Astrocyte (in vitro differentiated cells and primary cell): Measurements from ENCODE around the gene ADAM22. TPM values are rescaled to one million over a fixed set of nuclear protein-coding genes. Genes with fewer than 3 reads are reported as not detected.

Experiments used
- DNase-seq: peaks from one replicate; pipeline ENCODE4 v3.0.0-alpha.2; 2010; ENCODE audit warnings: low read depth
- FAIRE-seq: peaks from 2 replicates; lab custom pipeline; 2011; peaks lifted over from hg19 to GRCh38; lab: Jason Lieb, UNC
- H2AFZ ChIP-seq: 2 replicates; pipeline ENCODE4 v1.6.0; 2012; ENCODE audit warnings: low read depth, low read length, inconsistent platforms
- H3K27ac ChIP-seq: 2 replicates; pipeline ENCODE4 v1.5.1; 2011; ENCODE audit warnings: low read depth, low read length, inconsistent platforms
- H3K27me3 ChIP-seq: 2 replicates; pipeline ENCODE4 v1.6.0; 2011; ENCODE audit warnings: low read length, inconsistent platforms; ENCODE audit not compliant: insufficient read depth
- H3K36me3 ChIP-seq: 2 replicates; pipeline ENCODE4 v1.5.1; 2011; ENCODE audit warnings: low read length, inconsistent platforms; ENCODE audit not compliant: insufficient read depth
- H3K4me1 ChIP-seq: 2 replicates; pipeline ENCODE4 v1.5.1; 2011; ENCODE audit warnings: low read length, inconsistent platforms; ENCODE audit not compliant: insufficient read depth
- H3K4me2 ChIP-seq: 2 replicates; pipeline ENCODE4 v1.6.0; 2012; ENCODE audit warnings: low read length, inconsistent platforms
- H3K4me3 ChIP-seq: 2 replicates; pipeline ENCODE4 v1.5.1; 2011; ENCODE audit warnings: low read depth, mild to moderate bottlenecking, low read length, inconsistent platforms; ENCODE audit not compliant: insufficient read depth
- H3K79me2 ChIP-seq: 2 replicates; pipeline ENCODE4 v1.6.0; 2012; ENCODE audit warnings: mild to moderate bottlenecking, low read length, inconsistent platforms; ENCODE audit not compliant: insufficient read depth
- H3K9ac ChIP-seq: 2 replicates; pipeline ENCODE4 v1.6.0; 2012; ENCODE audit warnings: mild to moderate bottlenecking, low read length, inconsistent platforms
- H3K9me3 ChIP-seq: 2 replicates; pipeline ENCODE4 v1.5.1; 2012; ENCODE audit warnings: low read depth, mild to moderate bottlenecking, low read length, inconsistent platforms; ENCODE audit not compliant: insufficient read depth
- H4K20me1 ChIP-seq: 2 replicates; pipeline ENCODE4 v1.6.0; 2012; ENCODE audit warnings: low read length, inconsistent platforms; ENCODE audit not compliant: insufficient read depth
- H3K27ac Mint-ChIP-seq: one replicate; pipeline ENCODE4 v1.8.0; 2021; ENCODE audit warnings: mild to moderate bottlenecking, mixed read lengths; ENCODE audit not compliant: unreplicated experiment
- H3K27me3 Mint-ChIP-seq: one replicate; pipeline ENCODE4 v1.8.0; 2021; ENCODE audit warnings: low read depth, mixed read lengths; ENCODE audit not compliant: unreplicated experiment
- H3K36me3 Mint-ChIP-seq: one replicate; pipeline ENCODE4 v1.8.0; 2021; ENCODE audit warnings: low read depth, mixed read lengths; ENCODE audit not compliant: unreplicated experiment
- H3K4me1 Mint-ChIP-seq: one replicate; pipeline ENCODE4 v1.8.0; 2021; ENCODE audit warnings: low read depth, mixed read lengths; ENCODE audit not compliant: unreplicated experiment
- H3K4me3 Mint-ChIP-seq: one replicate; pipeline ENCODE4 v1.8.0; 2021; ENCODE audit warnings: mild to moderate bottlenecking, moderate library complexity, mixed read lengths; ENCODE audit not compliant: unreplicated experiment
- H3K9me3 Mint-ChIP-seq: one replicate; pipeline ENCODE4 v1.8.0; 2021; ENCODE audit warnings: mild to moderate bottlenecking, mixed read lengths; ENCODE audit not compliant: unreplicated experiment
- CTCF ChIP-seq: IDR thresholded peaks from 2 replicates; pipeline ENCODE4 v1.5.1; 2011; ENCODE audit warnings: low read depth, mild to moderate bottlenecking, inconsistent platforms, low read length, moderate library complexity; ENCODE audit not compliant: insufficient read depth
- EZH2 ChIP-seq: IDR thresholded peaks from 2 replicates; pipeline ENCODE4 v1.6.1; 2012; ENCODE audit warnings: mild to moderate bottlenecking, low read length, inconsistent platforms; ENCODE audit not compliant: insufficient read depth
- total RNA-seq: library from RNA; stranded (reverse); gene quantifications from 2 replicates; pipeline ENCODE4 v1.2.1, GENCODE V29; 2021

The ADAM22 gene
- total RNA-seq, 1 donor from 2014 or later, result 1.5 TPM

- Histone ChIP-seq H3K4me3 (no peak overlapping the region), H3K4me2 (no peak overlapping the region), H3K27ac (no peak overlapping the region), H2AFZ (no peak overlapping the region), H3K27me3 (no peaks in the 10 kb centered on the region), H3K36me3 (no peaks in the 10 kb centered on the region), H3K4me1 (no peaks in the 10 kb centered on the region), H4K20me1 (no peaks in the 10 kb centered on the region), H3K79me2 (no peaks in the 10 kb centered on the region), H3K9ac (no peak overlapping the region), H3K9me3 (no peaks in the 10 kb centered on the region)
- H3K9me3 Mint-ChIP-seq, result no peaks in the 10 kb centered on the region
- H3K36me3 Mint-ChIP-seq, result no peaks in the 10 kb centered on the region
- no peak for DNase-seq
- H3K4me1 Mint-ChIP-seq, result peaks cover 4% of the 10 kb centered on the region
- TF ChIP-seq EZH2 (no peak), CTCF (no peak)
- H3K4me3 Mint-ChIP-seq, result no peak overlapping the region
- H3K27me3 Mint-ChIP-seq, result no peaks in the 10 kb centered on the region
- H3K27ac Mint-ChIP-seq, result no peak overlapping the region
- no peak for FAIRE-seq
These were observed 32.2 kb downstream of the ADAM22 start for GRCh38 chr7:87966271-87966670.

- Mint-ChIP-seq H3K4me3 (no peak overlapping the region), H3K27ac (no peak overlapping the region), H3K4me1 (no peaks in the 10 kb centered on the region), H3K9me3 (no peaks in the 10 kb centered on the region), H3K36me3 (no peaks in the 10 kb centered on the region), H3K27me3 (no peaks in the 10 kb centered on the region)
- TF ChIP-seq EZH2, result no peak
- no peak for TF ChIP-seq CTCF
- no peak overlapping the region for H3K4me3 ChIP-seq
- FAIRE-seq (no peak), DNase-seq (no peak)
- H3K36me3 ChIP-seq, result no peaks in the 10 kb centered on the region
- no peak overlapping the region for H3K27ac ChIP-seq
- H4K20me1 ChIP-seq, result no peaks in the 10 kb centered on the region
- H3K9me3 ChIP-seq, result no peaks in the 10 kb centered on the region
- no peak overlapping the region for H3K9ac ChIP-seq
- no peaks in the 10 kb centered on the region for H3K27me3 ChIP-seq
- no peak overlapping the region for H2AFZ ChIP-seq
- no peak overlapping the region for H3K4me2 ChIP-seq
- H3K79me2 ChIP-seq, result no peaks in the 10 kb centered on the region
- H3K4me1 ChIP-seq, result no peaks in the 10 kb centered on the region
These were observed 34.0 kb downstream of the ADAM22 start for GRCh38 chr7:87968021-87968420.

- Histone ChIP-seq H3K9ac (no peak overlapping the region), H3K4me3 (no peak overlapping the region), H3K9me3 (no peaks in the 10 kb centered on the region), H3K36me3 (no peaks in the 10 kb centered on the region), H2AFZ (no peak overlapping the region), H4K20me1 (no peaks in the 10 kb centered on the region), H3K27ac (no peak overlapping the region), H3K4me2 (no peak overlapping the region), H3K27me3 (no peaks in the 10 kb centered on the region), H3K79me2 (no peaks in the 10 kb centered on the region), H3K4me1 (no peaks in the 10 kb centered on the region)
- DNase-seq (no peak), FAIRE-seq (no peak)
- H3K27ac Mint-ChIP-seq, result no peak overlapping the region
- H3K36me3 Mint-ChIP-seq, result no peaks in the 10 kb centered on the region
- H3K4me1 Mint-ChIP-seq, result no peaks in the 10 kb centered on the region
- H3K9me3 Mint-ChIP-seq, result no peaks in the 10 kb centered on the region
- no peak for TF ChIP-seq EZH2
- no peak for TF ChIP-seq CTCF
- H3K4me3 Mint-ChIP-seq, result no peak overlapping the region
- H3K27me3 Mint-ChIP-seq, result no peaks in the 10 kb centered on the region
These were observed 48.1 kb downstream of the ADAM22 start for GRCh38 chr7:87982116-87982515.
